Neural cell (in vitro differentiated cells): Measurements from ENCODE around the gene BMAL1. TPM values are rescaled to one million over a fixed set of nuclear protein-coding genes. Genes with fewer than 3 reads are reported as not detected.

Source experiments
- H2AFZ ChIP-seq: fragments of 200-600, 300-800 bp; sonication (generic), shearing (Covaris generic); 2 replicates; pipeline ENCODE4 v1.6.0; 2014; ENCODE audit warnings: low read depth, mild to moderate bottlenecking, antibody characterized with exemption, low read length, moderate library complexity
- H3F3A ChIP-seq: fragments of 200-600 bp; shearing (Covaris generic); 2 replicates; pipeline ENCODE4 v1.6.1; 2016; ENCODE audit warnings: mild to moderate bottlenecking, moderate library complexity, mixed read lengths, antibody characterized with exemption, low read length; ENCODE audit not compliant: insufficient read depth, poor library complexity, severe bottlenecking
- H3K27ac ChIP-seq: fragments of 200-600, 300-800 bp; sonication (generic), shearing (Covaris generic); 2 replicates; pipeline ENCODE4 v1.5.1; 2014; ENCODE audit warnings: mild to moderate bottlenecking, low read length, moderate library complexity
- H3K27me3 ChIP-seq: fragments of 300-800, 200-600 bp; sonication (generic), shearing (Covaris generic); 2 replicates; pipeline ENCODE4 v1.6.0; 2014; ENCODE audit warnings: mild to moderate bottlenecking, low read depth, low read length, moderate library complexity; ENCODE audit not compliant: insufficient read depth
- H3K36me3 ChIP-seq: fragments of 300-800, 200-600 bp; sonication (generic), shearing (Covaris generic); 2 replicates; pipeline ENCODE4 v1.5.1; 2014; ENCODE audit warnings: mild to moderate bottlenecking, antibody characterized with exemption, low read length, moderate library complexity; ENCODE audit not compliant: insufficient read depth
- H3K4me2 ChIP-seq: fragments of 300-800, 200-600 bp; sonication (generic), shearing (Covaris generic); 2 replicates; pipeline ENCODE4 v1.6.0; 2014; ENCODE audit warnings: mild to moderate bottlenecking, low read length
- H3K4me3 ChIP-seq: fragments of 300-800, 200-600 bp; sonication (generic), shearing (Covaris generic); 2 replicates; pipeline ENCODE4 v1.5.1; 2014; ENCODE audit warnings: mild to moderate bottlenecking, low read length, moderate library complexity
- H3K79me2 ChIP-seq: fragments of 200-600 bp; shearing (Covaris generic); replicated peaks from 2 replicates; pipeline ENCODE4 v1.6.0; 2014; ENCODE audit warnings: mild to moderate bottlenecking, low read length, moderate library complexity; ENCODE audit not compliant: insufficient read depth
- H3K9ac ChIP-seq: fragments of 300-800, 200-600 bp; sonication (generic), shearing (Covaris generic); 2 replicates; pipeline ENCODE4 v1.6.1; 2016; ENCODE audit warnings: mild to moderate bottlenecking, low read length, mixed read lengths
- H3K9me2 ChIP-seq: fragments of 200-600 bp; shearing (Covaris generic); 2 replicates; pipeline ENCODE4 v1.6.1; 2016; ENCODE audit warnings: mild to moderate bottlenecking, low read length, mixed read lengths; ENCODE audit not compliant: insufficient read depth
- H3K9me3 ChIP-seq: fragments of 200-600, 300-800 bp; sonication (generic), shearing (Covaris generic); 2 replicates; pipeline ENCODE4 v1.6.1; 2016; ENCODE audit warnings: mild to moderate bottlenecking, mixed run types, low read length, moderate library complexity, mixed read lengths
- H4K20me1 ChIP-seq: fragments of 200-600 bp; shearing (Covaris generic); 2 replicates; pipeline ENCODE4 v1.6.1; 2016; ENCODE audit warnings: mild to moderate bottlenecking, mixed run types; ENCODE audit not compliant: insufficient read depth
- CTCF ChIP-seq: fragments of 450-650 bp; IDR thresholded peaks from 2 replicates; pipeline ENCODE4 v1.5.1; 2014; ENCODE audit warnings: antibody characterized with exemption, mild to moderate bottlenecking, moderate library complexity; ENCODE audit not compliant: poor library complexity, severe bottlenecking
- EP300 ChIP-seq: fragments of 450-650 bp; conservative IDR thresholded peaks from 2 replicates; pipeline ENCODE4 v1.6.1; 2014; ENCODE audit warnings: antibody characterized with exemption, mild to moderate bottlenecking, moderate library complexity; ENCODE audit not compliant: poor library complexity, severe bottlenecking
- EZH2 ChIP-seq: fragments of 200-600, 300-800 bp; shearing (Covaris generic), sonication (generic); IDR thresholded peaks from 2 replicates; pipeline ENCODE4 v1.6.1; 2014; ENCODE audit warnings: antibody characterized with exemption, low read length, borderline replicate concordance, mild to moderate bottlenecking; ENCODE audit not compliant: insufficient read depth, poor library complexity, severe bottlenecking
- MXI1 ChIP-seq: fragments of 450-650 bp; conservative IDR thresholded peaks from 2 replicates; pipeline ENCODE4 v1.6.1; 2014; ENCODE audit warnings: antibody characterized with exemption, mild to moderate bottlenecking; ENCODE audit not compliant: poor library complexity, severe bottlenecking
- POLR2AphosphoS5 ChIP-seq: IDR thresholded peaks from 2 replicates; pipeline ENCODE4 v1.6.1; 2012
- SMC3 ChIP-seq: fragments of 450-650 bp; conservative IDR thresholded peaks from 2 replicates; pipeline ENCODE4 v1.6.1; 2014; ENCODE audit warnings: antibody characterized with exemption, mild to moderate bottlenecking, moderate library complexity; ENCODE audit not compliant: poor library complexity
- TAF1 ChIP-seq: IDR thresholded peaks from 2 replicates; pipeline ENCODE4 v1.6.1; 2012; ENCODE audit warnings: low read depth
- polyA plus RNA-seq: library from polyadenylated mRNA; depleted of rRNA; stranded (reverse); fragments of >200 nt; gene quantifications from 2 replicates; pipeline ENCODE4 v1.2.3, GENCODE V29; 2014

The BMAL1 gene
- polyA plus RNA-seq, 1 donor from 2014 or later: 17.1 TPM

GRCh38 chr11:13415201-13415600 lies 137.6 kb downstream of the BMAL1 start:
- no peak overlapping the region for H3K4me2 ChIP-seq
- no peaks in the 10 kb centered on the region for H4K20me1 ChIP-seq
- TF ChIP-seq MXI1: no peak
- H3K36me3 ChIP-seq: peaks cover 11% of the 10 kb centered on the region
- no peaks in the 10 kb centered on the region for H3F3A ChIP-seq
- H3K27ac ChIP-seq: no peak overlapping the region
- no peaks in the 10 kb centered on the region for H3K79me2 ChIP-seq
- no peaks in the 10 kb centered on the region for H3K9me3 ChIP-seq
- H3K9ac ChIP-seq: no peak overlapping the region
- H3K4me3 ChIP-seq: no peak overlapping the region
- no peaks in the 10 kb centered on the region for H3K9me2 ChIP-seq
- H2AFZ ChIP-seq: no peak overlapping the region
- H3K27me3 ChIP-seq: no peaks in the 10 kb centered on the region

GRCh38 chr11:13421561-13421960 lies 144.0 kb downstream of the BMAL1 start:
- Histone ChIP-seq H3K9me3 (no peaks in the 10 kb centered on the region), H3K9me2 (no peaks in the 10 kb centered on the region), H3K79me2 (peaks cover under 1% of the 10 kb centered on the region)

GRCh38 chr11:13423372-13423771 lies 145.8 kb downstream of the BMAL1 start:
- Histone ChIP-seq H4K20me1 (no peaks in the 10 kb centered on the region), H3K79me2 (peaks cover 12% of the 10 kb centered on the region), H3K9me3 (no peaks in the 10 kb centered on the region), H3K4me3 (no peak overlapping the region), H2AFZ (no peak overlapping the region), H3K27me3 (no peaks in the 10 kb centered on the region), H3K9me2 (no peaks in the 10 kb centered on the region), H3K36me3 (peaks cover 6% of the 10 kb centered on the region), H3K27ac (no peak overlapping the region), H3K9ac (no peak overlapping the region), H3F3A (no peaks in the 10 kb centered on the region), H3K4me2 (no peak overlapping the region)
- TF ChIP-seq POLR2AphosphoS5 (no peak), CTCF (no peak), EP300 (no peak), EZH2 (no peak)

More at GRCh38 chr11:13421561-13421960, 144.0 kb downstream of the BMAL1 start:
- Histone ChIP-seq H3K4me2 (no peak overlapping the region), H3K36me3 (peaks cover 6% of the 10 kb centered on the region), H3K4me3 (no peak overlapping the region), H3F3A (no peaks in the 10 kb centered on the region), H2AFZ (no peak overlapping the region), H3K9ac (no peak overlapping the region), H4K20me1 (no peaks in the 10 kb centered on the region), H3K27ac (no peak overlapping the region), H3K27me3 (no peaks in the 10 kb centered on the region)
- TF ChIP-seq EZH2 (no peak), TAF1 (no peak), SMC3 (no peak), POLR2AphosphoS5 (no peak), MXI1 (no peak), EP300 (no peak)

GRCh38 chr11:13427440-13427839 lies 149.8 kb downstream of the BMAL1 start:
- no peaks in the 10 kb centered on the region for H3F3A ChIP-seq
- TF ChIP-seq EP300: no peak
- TF ChIP-seq CTCF: no peak
- no peak for TF ChIP-seq POLR2AphosphoS5
- H3K9me2 ChIP-seq: no peaks in the 10 kb centered on the region
- no peak overlapping the region for H3K4me2 ChIP-seq
- no peaks in the 10 kb centered on the region for H3K36me3 ChIP-seq
- no peaks in the 10 kb centered on the region for H3K27me3 ChIP-seq
- no peaks in the 10 kb centered on the region for H3K9me3 ChIP-seq
- peaks cover 12% of the 10 kb centered on the region for H3K79me2 ChIP-seq
- H3K27ac ChIP-seq: no peak overlapping the region
- H3K4me3 ChIP-seq: no peak overlapping the region
- H3K9ac ChIP-seq: no peak overlapping the region
- no peak overlapping the region for H2AFZ ChIP-seq
- no peaks in the 10 kb centered on the region for H4K20me1 ChIP-seq
